Coronary artery (tissue), 2 donors: ENCODE measurements around the gene KLF13.

Source experiments
- DNase-seq: peaks from one replicate; pipeline ENCODE4 v3.0.0-alpha.2; 2017; ENCODE audit warnings: low spot score
- H3K27ac ChIP-seq, 2 donors: fragments of 200-600 bp; sonication (generic); one replicate each; pipeline ENCODE4 v1.5.1; 2016 to 2019
- H3K4me3 ChIP-seq: fragments of 200-600 bp; sonication (generic); 2 replicates; pipeline ENCODE4 v1.5.1; 2016; ENCODE audit warnings: mild to moderate bottlenecking, moderate library complexity
- CTCF ChIP-seq: fragments of 200-600 bp; sonication (generic); IDR thresholded peaks from one replicate; pipeline ENCODE4 v1.5.1; 2019; ENCODE audit warnings: antibody characterized with exemption

The KLF13 gene

GRCh38 chr15:31318429-31318828 is 8.2 kb upstream of the KLF13 start:
- TF ChIP-seq CTCF = no peak
- Histone ChIP-seq H3K4me3 (no peak overlapping the region), H3K27ac (no peak overlapping the region)
- DNase-seq = no peak

GRCh38 chr15:31320022-31320421 is 6.6 kb upstream of the KLF13 start:
- no peak for TF ChIP-seq CTCF
- H3K27ac ChIP-seq = no peak overlapping the region
- no peak for DNase-seq
- no peak overlapping the region for H3K4me3 ChIP-seq

GRCh38 chr15:31321418-31321817 is 5.2 kb upstream of the KLF13 start:
- no peak for TF ChIP-seq CTCF
- no peak overlapping the region for H3K27ac ChIP-seq
- no peak overlapping the region for H3K4me3 ChIP-seq
- no peak for DNase-seq

- no peak for DNase-seq
- Histone ChIP-seq H3K4me3 (no peak overlapping the region), H3K27ac (no peak overlapping the region)
- no peak for TF ChIP-seq CTCF
These were observed 4.1 kb upstream of the KLF13 start for GRCh38 chr15:31322504-31322903.

- Histone ChIP-seq H3K27ac (no peak overlapping the region), H3K4me3 (no peak overlapping the region)
- no peak for TF ChIP-seq CTCF
- no peak for DNase-seq
These were observed 3.0 kb upstream of the KLF13 start for GRCh38 chr15:31323627-31324026.

- Histone ChIP-seq H3K4me3 (no peak overlapping the region), H3K27ac (peak overlapping the region in 1 of 2 donors; percentile 97)
- no peak for DNase-seq
- no peak for TF ChIP-seq CTCF
These were observed 2.4 kb upstream of the KLF13 start for GRCh38 chr15:31324186-31324585.

GRCh38 chr15:31324806-31325594 is 1.6 kb upstream of the KLF13 start:
- TF ChIP-seq CTCF = no peak
- Histone ChIP-seq H3K4me3 (peak overlapping the region; percentile 92), H3K27ac (peak overlapping the region; percentile 97 to 99)
- no peak for DNase-seq
